Loucy (cell line): ENCODE measurements around the gene ZNF521.

Experiments
- H2AFZ ChIP-seq: fragments of 200-600 bp; sonication (generic); 2 replicates; pipeline ENCODE4 v1.6.0; 2016; ENCODE audit warnings: antibody characterized with exemption, mild to moderate bottlenecking, low read length, moderate library complexity
- H3F3A ChIP-seq: fragments of 200-600 bp; 2 replicates; pipeline ENCODE4 v1.6.0; 2016; ENCODE audit warnings: antibody characterized with exemption, low read depth, mild to moderate bottlenecking
- H3K27me3 ChIP-seq: fragments of 200-600 bp; sonication (generic); 2 replicates; pipeline ENCODE4 v1.6.1; 2014; ENCODE audit warnings: low read length, mild to moderate bottlenecking; ENCODE audit not compliant: insufficient read depth, poor library complexity, severe bottlenecking
- H3K36me3 ChIP-seq: fragments of 200-600 bp; sonication (generic); 2 replicates; pipeline ENCODE4 v1.6.1; 2016; ENCODE audit warnings: low read length; ENCODE audit not compliant: insufficient read depth
- H3K4me1 ChIP-seq: fragments of 200-600 bp; sonication (generic); 2 replicates; pipeline ENCODE4 v1.5.1; 2014; ENCODE audit warnings: low read length, mild to moderate bottlenecking; ENCODE audit not compliant: insufficient read depth, poor library complexity, severe bottlenecking
- H3K4me2 ChIP-seq: fragments of 200-600 bp; sonication (generic); 2 replicates; pipeline ENCODE4 v1.6.0; 2014; ENCODE audit warnings: antibody characterized with exemption, low read length, low read depth, mild to moderate bottlenecking; ENCODE audit not compliant: poor library complexity, severe bottlenecking
- H3K4me3 ChIP-seq: fragments of 200-600 bp; sonication (generic); 2 replicates; pipeline ENCODE4 v1.5.1; 2014; ENCODE audit warnings: low read length, mild to moderate bottlenecking, mixed read lengths; ENCODE audit not compliant: poor library complexity, severe bottlenecking
- H3K79me2 ChIP-seq: fragments of 200-600 bp; sonication (generic); 2 replicates; pipeline ENCODE4 v1.6.1; 2014; ENCODE audit warnings: low read length; ENCODE audit not compliant: insufficient read depth
- H3K9ac ChIP-seq: fragments of 200-600 bp; sonication (generic); 2 replicates; pipeline ENCODE4 v1.6.0; 2014; ENCODE audit warnings: mild to moderate bottlenecking, low read depth, low read length, moderate library complexity; ENCODE audit not compliant: poor library complexity, severe bottlenecking
- H3K9me2 ChIP-seq: fragments of 200-600 bp; sonication (generic); replicated peaks from 2 replicates; pipeline ENCODE4 v1.6.1; 2016; ENCODE audit warnings: low read depth, low read length, mixed read lengths
- H3K9me3 ChIP-seq: fragments of 200-600 bp; sonication (generic); 2 replicates; pipeline ENCODE4 v1.6.1; 2014; ENCODE audit warnings: mild to moderate bottlenecking, antibody characterized with exemption, low read length, low read depth; ENCODE audit not compliant: insufficient read depth
- H4K20me1 ChIP-seq: fragments of 200-600 bp; sonication (generic); 2 replicates; pipeline ENCODE4 v1.6.0; 2014; ENCODE audit warnings: antibody characterized with exemption, low read length, mild to moderate bottlenecking; ENCODE audit not compliant: insufficient read depth, poor library complexity, severe bottlenecking
- CTCF ChIP-seq: fragments of 200-600 bp; sonication (generic); conservative IDR thresholded peaks from 2 replicates; pipeline ENCODE4 v1.5.1; 2014; ENCODE audit warnings: mild to moderate bottlenecking, antibody characterized with exemption, low read length
- EZH2phosphoT487 ChIP-seq: fragments of 200-600 bp; IDR thresholded peaks from 2 replicates; pipeline ENCODE4 v1.6.1; 2018; ENCODE audit warnings: antibody characterized with exemption, mild to moderate bottlenecking, moderate library complexity, borderline replicate concordance

The ZNF521 gene

GRCh38 chr18:25253779-25254178 lies 98.2 kb downstream of the ZNF521 start:
- Histone ChIP-seq H3K4me3 (no peak overlapping the region), H3K4me1 (peaks cover 40% of the 10 kb centered on the region), H3K9me3 (no peaks in the 10 kb centered on the region), H3K27me3 (no peaks in the 10 kb centered on the region), H3K79me2 (no peaks in the 10 kb centered on the region), H3F3A (no peaks in the 10 kb centered on the region), H2AFZ (no peak overlapping the region), H4K20me1 (no peaks in the 10 kb centered on the region), H3K9ac (no peak overlapping the region), H3K4me2 (no peak overlapping the region), H3K36me3 (no peaks in the 10 kb centered on the region; the same call in 1 of the 2 replicates), H3K9me2 (no peaks in the 10 kb centered on the region)
- TF ChIP-seq EZH2phosphoT487 (no peak), CTCF (no peak)

- Histone ChIP-seq H2AFZ (no peak overlapping the region), H3K4me2 (no peak overlapping the region), H3K4me3 (no peak overlapping the region), H3K79me2 (0 out of 2 replicates have a peak, but pooled peaks cover 5% of the 10 kb centered on the region), H3F3A (no peaks in the 10 kb centered on the region), H3K27me3 (no peaks in the 10 kb centered on the region), H4K20me1 (no peaks in the 10 kb centered on the region), H3K9ac (no peak overlapping the region), H3K9me3 (no peaks in the 10 kb centered on the region), H3K4me1 (peaks cover 40% of the 10 kb centered on the region), H3K36me3 (no peaks in the 10 kb centered on the region; the same call in 1 of the 2 replicates), H3K9me2 (no peaks in the 10 kb centered on the region)
- TF ChIP-seq EZH2phosphoT487, result no peak
- TF ChIP-seq CTCF, result no peak
Observed at GRCh38 chr18:25253136-25253535, 98.8 kb downstream of the ZNF521 start.

DNA sequence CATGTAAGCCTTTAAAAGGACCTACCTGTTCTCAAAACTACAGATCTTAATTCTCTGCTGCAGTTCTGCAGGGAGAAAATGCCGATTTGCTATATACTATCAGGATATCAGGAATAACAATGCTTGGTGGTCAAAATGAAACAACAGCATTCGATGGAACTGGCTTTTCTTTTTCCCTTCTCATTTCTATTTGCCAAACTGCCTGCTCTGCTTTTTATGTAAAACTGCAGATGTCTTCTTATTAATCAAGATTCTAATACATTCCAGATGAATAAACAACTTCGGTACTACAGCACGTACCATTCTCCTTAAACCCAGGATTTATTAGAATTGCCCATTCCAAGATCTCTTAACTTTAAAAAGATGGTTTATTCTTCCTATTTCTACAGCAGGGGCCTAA lies 100.9 kb downstream of the ZNF521 start:
- no peaks in the 10 kb centered on the region for H3K27me3 ChIP-seq
- H3K9me3 ChIP-seq, result no peaks in the 10 kb centered on the region
- no peaks in the 10 kb centered on the region for H3K9me2 ChIP-seq
- no peak for TF ChIP-seq EZH2phosphoT487
- TF ChIP-seq CTCF, result no peak
- no peak overlapping the region for H2AFZ ChIP-seq
- no peak overlapping the region for H3K4me2 ChIP-seq
- peaks cover 11% of the 10 kb centered on the region; the same call in 1 of the 2 replicates for H3K79me2 ChIP-seq
- no peaks in the 10 kb centered on the region for H3F3A ChIP-seq
- H4K20me1 ChIP-seq, result no peaks in the 10 kb centered on the region
- H3K4me3 ChIP-seq, result no peak overlapping the region
- no peaks in the 10 kb centered on the region for H3K36me3 ChIP-seq
- peaks cover 31% of the 10 kb centered on the region for H3K4me1 ChIP-seq
- no peak overlapping the region for H3K9ac ChIP-seq
